ENCODE data around the gene STARD6. TPM values are rescaled to one million over a fixed set of nuclear protein-coding genes. Genes with fewer than 3 reads are reported as not detected.
"Not testable (repeated sequence)": the region's sequence is repeated elsewhere in the genome, so short reads cannot be mapped to it uniquely, and the experiment has no call there.

Gene STARD6
- polyA plus RNA-seq, 4 donors = 0.11 to 0.36 (median 0.27) TPM

GRCh38 chr18:54351186-54351585 lies 6.5 kb downstream of the STARD6 start:
- no peak for DNase-seq (ENCODE audit: low read depth in 4 of 4, low spot score in 3 of 4)

- DNase-seq (ENCODE audit: low read depth in 4 of 4, low spot score in 3 of 4) = no peak
Measured at GRCh38 chr18:54338230-54338629, 19.4 kb downstream of the STARD6 start.

- DNase-seq (ENCODE audit: low read depth in 4 of 4, low spot score in 3 of 4) = no peak
Measured at GRCh38 chr18:54335638-54336173, 22.0 kb downstream of the STARD6 start.

GRCh38 chr18:54330768-54331548 lies 26.7 kb downstream of the STARD6 start:
- DNase-seq (ENCODE audit: low read depth in 4 of 4, low spot score in 3 of 4) = no peak

- DNase-seq (ENCODE audit: low read depth in 4 of 4, low spot score in 3 of 4) = no peak
Measured at GRCh38 chr18:54329787-54330186, 27.9 kb downstream of the STARD6 start.

GRCh38 chr18:54327818-54328217 lies 29.8 kb downstream of the STARD6 start:
- no peak for DNase-seq (ENCODE audit: low read depth in 4 of 4, low spot score in 3 of 4)

GRCh38 chr18:54323970-54324369 lies 33.7 kb downstream of the STARD6 start:
- DNase-seq (ENCODE audit: low read depth in 4 of 4, low spot score in 3 of 4) = no peak

GRCh38 chr18:54323561-54323960 lies 34.1 kb downstream of the STARD6 start:
- no peak for DNase-seq (ENCODE audit: low read depth in 4 of 4, low spot score in 3 of 4)

GRCh38 chr18:54316071-54316820 lies 41.4 kb downstream of the STARD6 start:
- no peak for DNase-seq (ENCODE audit: low read depth in 4 of 4, low spot score in 3 of 4)

GRCh38 chr18:54309564-54309963 lies 48.1 kb downstream of the STARD6 start:
- DNase-seq (ENCODE audit: low read depth in 4 of 4, low spot score in 3 of 4) = not testable (repeated sequence)

GRCh38 chr18:54303408-54303807 lies 54.2 kb downstream of the STARD6 start:
- DNase-seq (ENCODE audit: low read depth in 4 of 4, low spot score in 3 of 4) = no peak

GRCh38 chr18:54298991-54299390 lies 58.7 kb downstream of the STARD6 start:
- DNase-seq (ENCODE audit: low read depth in 4 of 4, low spot score in 3 of 4) = not testable (repeated sequence)

GRCh38 chr18:54296062-54296461 lies 61.6 kb downstream of the STARD6 start:
- DNase-seq (ENCODE audit: low read depth in 4 of 4, low spot score in 3 of 4) = peak in 1 of 4 donors; percentile 1

- no peak for DNase-seq (ENCODE audit: low read depth in 4 of 4, low spot score in 3 of 4)
Measured at GRCh38 chr18:54294274-54294673, 63.4 kb downstream of the STARD6 start.

GRCh38 chr18:54284981-54285785 lies 72.5 kb downstream of the STARD6 start:
- no peak for DNase-seq (ENCODE audit: low read depth in 4 of 4, low spot score in 3 of 4)

- no peak for DNase-seq (ENCODE audit: low read depth in 4 of 4, low spot score in 3 of 4)
Measured at GRCh38 chr18:54284535-54284934, 73.1 kb downstream of the STARD6 start.

GRCh38 chr18:54280220-54280569 lies 77.5 kb downstream of the STARD6 start:
- DNase-seq (ENCODE audit: low read depth in 4 of 4, low spot score in 3 of 4) = peak in 1 of 4 donors; percentile 2

- peak in 1 of 4 donors; percentile 1 for DNase-seq (ENCODE audit: low read depth in 4 of 4, low spot score in 3 of 4)
Measured at GRCh38 chr18:54279477-54280219, 78.0 kb downstream of the STARD6 start.

GRCh38 chr18:54278615-54279014 lies 79.0 kb downstream of the STARD6 start:
- DNase-seq (ENCODE audit: low read depth in 4 of 4, low spot score in 3 of 4) = no peak

- DNase-seq (ENCODE audit: low read depth in 4 of 4, low spot score in 3 of 4) = no peak
Measured at GRCh38 chr18:54277899-54278298, 79.8 kb downstream of the STARD6 start.

All from left renal pelvis (tissue), 4 donors.